ENCODE data around the gene IL1RAPL1. TPM values are rescaled to one million over a fixed set of nuclear protein-coding genes. Genes with fewer than 3 reads are reported as not detected.
A peak's percentile ranks its signal among the peaks of the same experiment; 100 is the strongest.

IL1RAPL1 gene
- total and polyA plus RNA-seq, 2 experiments from 2014 or later, result 0.18 to 0.49 TPM

- H3K79me2 ChIP-seq (replicated peaks; ENCODE audit: insufficient read depth), result no peaks in the 10 kb centered on the region
- no peaks in the 10 kb centered on the region for H3K36me3 Mint-ChIP-seq (ENCODE audit: low read depth)
- no peak overlapping the region for H3K27ac ChIP-seq (ENCODE audit: low read depth)
- H2AFZ ChIP-seq, result no peak overlapping the region
- H3K27me3 Mint-ChIP-seq (ENCODE audit: insufficient read depth, low read depth, poor library complexity), result no peaks in the 10 kb centered on the region
- TF ChIP-seq STAT1 (IDR thresholded peaks at IDR 0.05; ENCODE audit: unreplicated experiment) (no peak), NANOG (IDR thresholded peaks at IDR 0.05; ENCODE audit: borderline replicate concordance) (no peak), POLR2AphosphoS5 (IDR thresholded peaks at IDR 0.05; ENCODE audit: low read depth) (no peak), EZH2 (IDR thresholded peaks at IDR 0.05; ENCODE audit: low read depth, unreplicated experiment) (no peak)
- H3K4me3 Mint-ChIP-seq, result no peak overlapping the region
- H4K20me1 ChIP-seq (replicated peaks; ENCODE audit: insufficient read depth), result no peaks in the 10 kb centered on the region
- H3F3A ChIP-seq (replicated peaks; ENCODE audit: low read depth), result no peaks in the 10 kb centered on the region
- DNase-seq (ENCODE audit: low spot score), result no peak
- no peaks in the 10 kb centered on the region for H3K9me2 ChIP-seq (ENCODE audit: insufficient read depth)
- H3K27me3 ChIP-seq (ENCODE audit: insufficient read depth), result no peaks in the 10 kb centered on the region
- H3K4me3 ChIP-seq, result no peak overlapping the region
- no peaks in the 10 kb centered on the region for H3K36me3 ChIP-seq (ENCODE audit: insufficient read depth)
- no peaks in the 10 kb centered on the region for H3K4me1 Mint-ChIP-seq
- H3K4me2 ChIP-seq, result no peak overlapping the region
- ATAC-seq, result no peak
- H3K27ac Mint-ChIP-seq, result no peak overlapping the region
- H3K9me3 Mint-ChIP-seq, result no peaks in the 10 kb centered on the region; the same call in 2 of the 3 replicates
- no peaks in the 10 kb centered on the region for H3K4me1 ChIP-seq (ENCODE audit: insufficient read depth)
Observed at GRCh38 chrX:29145316-29145715, 558.1 kb downstream of the IL1RAPL1 start.

GRCh38 chrX:29148511-29148910, 561.3 kb downstream of the IL1RAPL1 start:
- H3K9me2 ChIP-seq (ENCODE audit: insufficient read depth), result no peaks in the 10 kb centered on the region
- Mint-ChIP-seq H3K4me1 (no peaks in the 10 kb centered on the region), H3K36me3 (ENCODE audit: low read depth) (no peaks in the 10 kb centered on the region), H3K4me3 (no peak overlapping the region), H3K9me3 (no peaks in the 10 kb centered on the region; the same call in 2 of the 3 replicates), H3K27me3 (ENCODE audit: insufficient read depth, low read depth, poor library complexity) (no peaks in the 10 kb centered on the region), H3K27ac (no peak overlapping the region)
- ATAC-seq (no peak), DNase-seq (ENCODE audit: low spot score) (no peak)
- H3K4me2 ChIP-seq, result no peak overlapping the region
- no peaks in the 10 kb centered on the region for H3F3A ChIP-seq (replicated peaks; ENCODE audit: low read depth)
- no peaks in the 10 kb centered on the region for H3K27me3 ChIP-seq (ENCODE audit: insufficient read depth)
- H3K27ac ChIP-seq (ENCODE audit: low read depth), result no peak overlapping the region
- no peaks in the 10 kb centered on the region for H4K20me1 ChIP-seq (replicated peaks; ENCODE audit: insufficient read depth)
- TF ChIP-seq JUNB (IDR thresholded peaks at IDR 0.05; ENCODE audit: unreplicated experiment) (no peak), POLR2AphosphoS5 (IDR thresholded peaks at IDR 0.05; ENCODE audit: low read depth) (no peak), CTCF (conservative IDR thresholded peaks at IDR 0.05; ENCODE audit: low read depth in 2 of 2) (no peak), STAT1 (IDR thresholded peaks at IDR 0.05; ENCODE audit: unreplicated experiment) (no peak)
- H2AFZ ChIP-seq, result no peak overlapping the region
- H3K36me3 ChIP-seq (ENCODE audit: insufficient read depth), result no peaks in the 10 kb centered on the region
- H3K79me2 ChIP-seq (replicated peaks; ENCODE audit: insufficient read depth), result no peaks in the 10 kb centered on the region
- H3K4me3 ChIP-seq, result no peak overlapping the region
- no peaks in the 10 kb centered on the region for H3K4me1 ChIP-seq (ENCODE audit: insufficient read depth)

- H3K27ac Mint-ChIP-seq, result no peak overlapping the region
- TF ChIP-seq POLR2AphosphoS5 (IDR thresholded peaks at IDR 0.05; ENCODE audit: low read depth) (no peak), NANOG (IDR thresholded peaks at IDR 0.05; ENCODE audit: borderline replicate concordance) (peak; percentile 44; the same call in 1 of the 2 replicates)
- H3K36me3 ChIP-seq (ENCODE audit: insufficient read depth), result no peaks in the 10 kb centered on the region
- H3K4me2 ChIP-seq, result no peak overlapping the region
- no peaks in the 10 kb centered on the region for H4K20me1 ChIP-seq (replicated peaks; ENCODE audit: insufficient read depth)
- no peaks in the 10 kb centered on the region for H3F3A ChIP-seq (replicated peaks; ENCODE audit: low read depth)
- no peaks in the 10 kb centered on the region for H3K4me1 Mint-ChIP-seq
- no peak overlapping the region for H3K27ac ChIP-seq (ENCODE audit: low read depth)
- H3K4me3 ChIP-seq, result no peak overlapping the region
- ATAC-seq (peak; percentile 64), DNase-seq (ENCODE audit: low spot score) (peak; percentile 8)
- no peaks in the 10 kb centered on the region for H3K9me2 ChIP-seq (ENCODE audit: insufficient read depth)
- H3K9me3 Mint-ChIP-seq, result no peaks in the 10 kb centered on the region
- no peaks in the 10 kb centered on the region for H3K79me2 ChIP-seq (replicated peaks; ENCODE audit: insufficient read depth)
- H3K36me3 Mint-ChIP-seq (ENCODE audit: low read depth), result no peaks in the 10 kb centered on the region
- H3K4me1 ChIP-seq (ENCODE audit: insufficient read depth), result no peaks in the 10 kb centered on the region; the same call in 1 of the 2 replicates
- no peak overlapping the region for H3K4me3 Mint-ChIP-seq
- peaks cover 3% of the 10 kb centered on the region for H3K27me3 Mint-ChIP-seq (ENCODE audit: insufficient read depth, low read depth, poor library complexity)
- H3K27me3 ChIP-seq (ENCODE audit: insufficient read depth), result no peaks in the 10 kb centered on the region
- H2AFZ ChIP-seq, result no peak overlapping the region
Observed at GRCh38 chrX:29155286-29155685, 568.0 kb downstream of the IL1RAPL1 start.

Measured in GM23338 (cell line).